GM21367 (cell line): ENCODE data around the gene LRMDA.

Experiments used
- ATAC-seq: cut with Tn5 transposase; IDR thresholded peaks from one replicate; pipeline ENCODE4 v1.9.1; 2021; ENCODE audit not compliant: unreplicated experiment

The LRMDA gene

GRCh38 chr10:76268954-76269353, 837.5 kb downstream of the LRMDA start:
- ATAC-seq = no peak

GRCh38 chr10:76270464-76270863, 839.0 kb downstream of the LRMDA start:
- no peak for ATAC-seq

GRCh38 chr10:76274933-76275332, 843.5 kb downstream of the LRMDA start:
- no peak for ATAC-seq

- ATAC-seq = no peak
Measured at GRCh38 chr10:76278811-76279460, 847.5 kb downstream of the LRMDA start.

- no peak for ATAC-seq
Measured at GRCh38 chr10:76281659-76282058, 850.2 kb downstream of the LRMDA start.

- ATAC-seq = no peak
Measured at GRCh38 chr10:76282061-76283025, 850.9 kb downstream of the LRMDA start.

GRCh38 chr10:76284351-76284750, 852.9 kb downstream of the LRMDA start:
- no peak for ATAC-seq

- no peak for ATAC-seq
Measured at GRCh38 chr10:76285012-76285411, 853.6 kb downstream of the LRMDA start.

- no peak for ATAC-seq
Measured at GRCh38 chr10:76285515-76285914, 854.1 kb downstream of the LRMDA start.

- ATAC-seq = no peak
Measured at GRCh38 chr10:76286536-76286935, 855.1 kb downstream of the LRMDA start.

- no peak for ATAC-seq
Measured at GRCh38 chr10:76287856-76288255, 856.4 kb downstream of the LRMDA start.

GRCh38 chr10:76291175-76291574, 859.8 kb downstream of the LRMDA start:
- no peak for ATAC-seq

GRCh38 chr10:76291885-76292284, 860.5 kb downstream of the LRMDA start:
- no peak for ATAC-seq

GRCh38 chr10:76296957-76297356, 865.5 kb downstream of the LRMDA start:
- ATAC-seq = no peak

- ATAC-seq = no peak
Measured at GRCh38 chr10:76297358-76297757, 865.9 kb downstream of the LRMDA start.

GRCh38 chr10:76297780-76298281, 866.4 kb downstream of the LRMDA start:
- ATAC-seq = no peak

GRCh38 chr10:76298329-76298728, 866.9 kb downstream of the LRMDA start:
- no peak for ATAC-seq

- ATAC-seq = no peak
Measured at GRCh38 chr10:76299501-76299900, 868.1 kb downstream of the LRMDA start.

GRCh38 chr10:76301211-76301610, 869.8 kb downstream of the LRMDA start:
- no peak for ATAC-seq

- ATAC-seq = no peak
Measured at GRCh38 chr10:76301950-76302349, 870.5 kb downstream of the LRMDA start.

- ATAC-seq = no peak
Measured at GRCh38 chr10:76302481-76302880, 871.1 kb downstream of the LRMDA start.
